GM12875 (cell line): ENCODE measurements around the gene SRSF5.

Source experiments
- H3K4me3 ChIP-seq: one replicate; pipeline ENCODE4 v1.5.1; 2011; ENCODE audit warnings: low read depth, low read length, control low read depth
- TF ChIP-seq, protein P1 (sequence below): IDR thresholded peaks from 2 replicates; pipeline ENCODE4 v1.5.1; 2011; ENCODE audit warnings: low read depth, mild to moderate bottlenecking, control low read depth, inconsistent platforms, low read length, moderate library complexity, borderline replicate concordance; ENCODE audit not compliant: insufficient read depth

SRSF5 gene

DNA sequence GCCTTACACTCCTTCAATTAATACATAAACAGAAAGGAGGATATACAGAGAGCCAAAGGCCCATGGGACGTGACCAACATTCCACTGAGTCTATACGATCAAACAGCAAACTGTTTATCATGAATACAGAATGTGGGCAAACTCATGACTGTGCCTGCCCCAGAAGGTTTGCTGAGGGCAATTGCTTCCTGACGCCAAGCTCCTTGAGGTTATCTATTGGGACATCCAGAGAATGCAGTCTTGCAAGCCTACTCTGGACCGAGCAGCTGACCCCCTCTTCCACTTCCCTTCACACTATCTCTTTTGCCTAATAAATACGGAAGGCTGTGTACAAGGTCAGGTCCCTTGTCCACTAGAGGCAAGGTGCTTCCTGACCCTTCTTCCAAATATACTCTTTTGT is 48.6 kb downstream of the SRSF5 start:
- TF ChIP-seq, protein P1, sequence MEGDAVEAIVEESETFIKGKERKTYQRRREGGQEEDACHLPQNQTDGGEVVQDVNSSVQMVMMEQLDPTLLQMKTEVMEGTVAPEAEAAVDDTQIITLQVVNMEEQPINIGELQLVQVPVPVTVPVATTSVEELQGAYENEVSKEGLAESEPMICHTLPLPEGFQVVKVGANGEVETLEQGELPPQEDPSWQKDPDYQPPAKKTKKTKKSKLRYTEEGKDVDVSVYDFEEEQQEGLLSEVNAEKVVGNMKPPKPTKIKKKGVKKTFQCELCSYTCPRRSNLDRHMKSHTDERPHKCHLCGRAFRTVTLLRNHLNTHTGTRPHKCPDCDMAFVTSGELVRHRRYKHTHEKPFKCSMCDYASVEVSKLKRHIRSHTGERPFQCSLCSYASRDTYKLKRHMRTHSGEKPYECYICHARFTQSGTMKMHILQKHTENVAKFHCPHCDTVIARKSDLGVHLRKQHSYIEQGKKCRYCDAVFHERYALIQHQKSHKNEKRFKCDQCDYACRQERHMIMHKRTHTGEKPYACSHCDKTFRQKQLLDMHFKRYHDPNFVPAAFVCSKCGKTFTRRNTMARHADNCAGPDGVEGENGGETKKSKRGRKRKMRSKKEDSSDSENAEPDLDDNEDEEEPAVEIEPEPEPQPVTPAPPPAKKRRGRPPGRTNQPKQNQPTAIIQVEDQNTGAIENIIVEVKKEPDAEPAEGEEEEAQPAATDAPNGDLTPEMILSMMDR: no peak
- no peak overlapping the region for H3K4me3 ChIP-seq

DNA sequence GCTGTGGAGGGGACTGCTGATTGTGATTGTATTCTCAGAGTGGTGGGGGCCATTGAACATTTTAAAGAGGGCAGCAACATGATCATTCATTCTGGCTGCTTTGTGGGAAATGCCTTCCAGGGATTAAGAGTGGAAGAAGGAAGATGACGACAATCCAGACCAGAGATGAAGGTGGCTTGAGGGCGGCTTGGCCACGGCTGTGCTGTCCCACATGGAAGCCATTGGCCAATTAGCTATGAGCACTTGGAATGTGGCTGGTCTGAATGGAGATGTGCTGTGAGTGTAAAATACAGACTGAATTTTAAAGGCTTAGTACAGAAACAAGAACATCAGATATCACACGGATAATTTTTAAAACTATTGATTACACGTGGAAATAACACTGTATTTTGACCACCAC is 49.3 kb downstream of the SRSF5 start:
- TF ChIP-seq, protein P1: no peak
- H3K4me3 ChIP-seq: no peak overlapping the region

DNA sequence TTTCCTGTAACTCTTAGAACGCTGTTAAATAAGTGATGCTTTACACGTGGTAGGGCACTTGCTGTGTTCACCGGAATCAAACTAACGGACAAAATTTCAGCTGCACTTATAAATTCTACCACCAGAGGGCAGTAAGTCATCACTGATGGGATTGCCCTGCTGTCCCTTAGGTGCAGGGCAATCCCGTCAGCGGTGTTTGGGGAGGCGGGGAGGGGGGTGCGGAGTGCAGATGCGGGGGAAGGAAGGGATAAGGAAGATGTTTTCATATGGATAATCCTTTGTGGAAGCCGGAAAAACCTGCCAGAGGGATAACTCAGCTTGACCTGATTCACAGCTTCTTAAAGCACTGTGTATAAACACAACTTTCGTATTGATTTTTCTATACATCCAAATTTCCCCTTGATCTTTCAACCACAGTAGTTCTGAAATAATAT is 51.8 kb downstream of the SRSF5 start:
- TF ChIP-seq, protein P1: peak; percentile 65
- no peak overlapping the region for H3K4me3 ChIP-seq

GRCh38 chr14:69819607-69820006 is 52.7 kb downstream of the SRSF5 start:
- H3K4me3 ChIP-seq: no peak overlapping the region
- TF ChIP-seq, protein P1: no peak

GRCh38 chr14:69820991-69821390 is 54.0 kb downstream of the SRSF5 start:
- H3K4me3 ChIP-seq: no peak overlapping the region
- TF ChIP-seq, protein P1: no peak
